DMS114 treated with DMSO at 0.1 percent for 48 hours (cell line): ENCODE data around the gene ODAPH.
"Not testable (repeated sequence)": the region's sequence is repeated elsewhere in the genome, so short reads cannot be mapped to it uniquely, and the experiment has no call there.

Experiments used
- DNase-seq: peaks from one replicate; lab custom pipeline; 2025; ENCODE audit not compliant: unreplicated experiment; lab: John Stamatoyannopoulos, UW

ODAPH gene

GRCh38 chr4:75544220-75544619, 11.6 kb upstream of the ODAPH start:
- DNase-seq, result not testable (repeated sequence)

GRCh38 chr4:75544870-75545269, 11.0 kb upstream of the ODAPH start:
- no peak for DNase-seq

GRCh38 chr4:75545526-75545925, 10.3 kb upstream of the ODAPH start:
- DNase-seq, result no peak

DNA sequence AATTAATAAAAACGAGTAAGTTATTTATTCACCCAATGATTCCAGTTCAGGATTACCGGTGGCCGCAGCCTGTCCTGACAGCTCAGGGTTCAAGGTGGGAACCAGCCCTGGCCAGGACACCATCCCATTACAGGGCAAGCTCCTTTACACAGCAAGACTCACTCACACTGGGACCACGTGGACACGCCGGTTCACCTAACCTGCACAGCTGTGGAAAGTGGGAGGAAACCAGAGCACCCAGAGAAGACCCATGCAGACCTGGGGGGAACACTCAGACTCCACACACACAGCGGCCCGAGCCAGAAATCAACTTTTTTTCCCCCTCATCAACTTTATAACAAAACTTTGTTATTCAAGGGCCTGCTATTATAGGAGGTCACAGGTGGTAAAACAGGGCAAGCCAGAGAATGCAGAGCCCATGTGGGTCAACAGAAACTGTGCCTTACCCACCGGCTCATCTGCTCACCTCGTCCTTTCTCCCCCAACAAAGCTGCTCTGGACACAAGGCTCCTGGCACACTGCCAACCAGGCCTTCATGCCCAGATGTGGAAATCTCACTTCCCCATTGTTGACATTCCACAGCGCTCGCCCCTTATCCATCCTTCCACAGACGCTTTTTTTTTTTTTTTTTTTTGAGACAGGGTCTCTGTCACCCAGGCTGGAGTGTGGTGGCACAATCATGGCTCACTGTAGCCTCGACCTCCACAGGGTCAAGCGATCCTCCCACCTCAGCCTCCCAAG, 8.0 kb upstream of the ODAPH start:
- no peak for DNase-seq

GRCh38 chr4:75549019-75549418, 6.8 kb upstream of the ODAPH start:
- DNase-seq, result no peak

DNA sequence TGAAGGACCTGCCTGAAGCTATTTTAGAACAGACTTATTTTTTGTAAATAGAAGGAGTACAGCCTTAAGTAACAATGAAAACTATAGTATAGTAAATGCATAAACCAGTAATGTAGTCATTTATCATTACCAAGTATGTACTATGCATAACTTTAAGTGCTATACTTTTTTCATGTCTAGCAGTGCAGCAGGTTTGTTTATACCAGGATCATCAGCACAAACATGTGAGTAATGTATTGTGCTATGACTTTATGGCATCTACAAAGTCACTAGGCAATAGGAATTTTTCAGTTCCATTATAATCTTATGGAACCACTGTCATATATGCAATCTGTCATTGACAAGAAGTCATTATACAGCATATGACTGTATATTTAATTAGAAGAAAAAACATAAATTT, 3.4 kb upstream of the ODAPH start:
- no peak for DNase-seq

GRCh38 chr4:75557696-75558095, 1.8 kb downstream of the ODAPH start:
- no peak for DNase-seq

- no peak for DNase-seq
Observed at GRCh38 chr4:75561789-75562188, 5.9 kb downstream of the ODAPH start.

- DNase-seq, result no peak
Observed at GRCh38 chr4:75564023-75564422, 8.2 kb downstream of the ODAPH start.

DNA sequence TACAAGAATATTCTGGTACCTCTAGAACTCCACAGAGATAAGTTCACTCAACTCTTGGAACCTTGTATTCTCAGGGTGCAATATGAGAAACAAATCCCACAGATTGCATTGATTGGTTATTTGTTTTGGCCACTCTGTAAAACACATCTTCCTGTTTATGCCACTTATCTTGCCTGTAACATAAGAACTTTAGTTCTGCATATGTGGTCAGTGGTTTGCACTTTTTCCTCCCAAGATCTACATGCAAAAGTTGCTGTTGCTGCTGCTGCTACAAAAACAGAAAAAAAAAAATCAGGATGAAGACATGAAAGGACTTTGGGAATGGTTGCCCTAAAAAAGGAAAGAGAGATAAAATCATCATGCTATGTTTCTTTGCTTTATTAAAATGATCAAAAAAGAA, 9.6 kb downstream of the ODAPH start:
- no peak for DNase-seq

- no peak for DNase-seq
Observed at GRCh38 chr4:75566911-75567310, 11.0 kb downstream of the ODAPH start.

DNA sequence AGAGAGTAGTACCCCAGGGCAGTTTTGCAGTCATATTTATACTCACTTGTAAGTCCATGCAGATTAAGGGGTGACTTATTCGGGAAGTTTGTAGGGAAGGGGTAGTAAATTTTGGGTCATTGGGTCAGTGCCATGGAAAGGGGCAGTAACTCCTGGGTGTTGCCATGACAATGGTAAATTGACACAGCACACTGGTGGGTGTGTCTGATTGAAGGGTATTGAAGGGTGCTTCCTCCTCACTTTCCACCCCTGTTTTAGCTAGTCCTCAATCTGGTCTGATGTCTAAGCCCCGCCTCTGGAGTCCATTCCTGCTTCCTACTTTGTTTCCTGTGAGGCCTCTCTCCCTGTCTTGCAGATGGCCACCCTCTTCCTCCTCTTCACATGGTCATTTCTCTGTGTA, 11.9 kb downstream of the ODAPH start:
- no peak for DNase-seq

GRCh38 chr4:75584067-75584466, 28.2 kb downstream of the ODAPH start:
- DNase-seq, result no peak

DNA sequence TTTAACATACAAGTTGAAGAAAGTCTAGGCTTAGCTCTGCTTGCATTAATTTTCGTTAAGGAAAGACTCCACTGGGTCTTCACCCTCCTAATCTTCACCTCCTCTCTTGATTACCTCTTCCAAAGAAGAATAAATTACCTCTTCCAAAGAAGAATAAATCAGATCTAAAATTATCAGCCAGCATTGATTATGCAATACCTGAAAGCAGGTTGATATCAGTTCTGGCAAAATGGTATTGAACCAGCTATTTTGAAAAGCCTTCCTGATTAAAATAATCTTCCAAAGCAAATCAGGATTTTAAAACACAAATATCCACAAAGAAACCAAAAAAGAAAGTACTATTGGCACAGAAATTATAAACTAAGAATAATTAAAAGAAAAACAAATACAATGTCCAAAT, 37.5 kb downstream of the ODAPH start:
- DNase-seq, result no peak

GRCh38 chr4:75596061-75596460, 40.2 kb downstream of the ODAPH start:
- no peak for DNase-seq

GRCh38 chr4:75598390-75598789, 42.5 kb downstream of the ODAPH start:
- no peak for DNase-seq

GRCh38 chr4:75599647-75600046, 43.8 kb downstream of the ODAPH start:
- no peak for DNase-seq

- no peak for DNase-seq
Observed at GRCh38 chr4:75605928-75606327, 50.1 kb downstream of the ODAPH start.

DNA sequence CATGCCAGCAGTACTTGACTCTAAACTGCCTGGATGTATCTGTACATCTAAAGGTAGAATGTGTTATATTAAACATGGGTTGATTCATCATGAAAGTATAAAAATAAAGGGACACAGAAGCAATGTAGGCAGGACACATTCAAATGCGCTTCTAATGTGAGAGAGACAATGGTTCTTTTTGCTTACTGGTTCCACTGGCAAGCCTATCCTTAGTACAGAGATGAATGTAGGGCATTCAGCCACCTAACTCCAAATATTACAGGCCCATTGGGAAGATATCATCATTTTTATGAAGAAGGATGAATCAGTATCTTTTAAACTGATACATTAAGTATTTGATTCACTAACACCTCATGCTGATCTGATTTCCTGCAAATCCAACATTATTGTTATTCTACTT, 56.4 kb downstream of the ODAPH start:
- no peak for DNase-seq
